GM19395 (cell line): Measurements from ENCODE around the gene SERPINE3.

Experiments
- ATAC-seq: cut with Tn5 transposase; IDR thresholded peaks from one replicate; pipeline ENCODE4 v1.9.1; 2021; ENCODE audit warnings: mild to moderate bottlenecking, moderate library complexity; ENCODE audit not compliant: unreplicated experiment

Gene SERPINE3

GRCh38 chr13:51359352-51359751, 19.9 kb downstream of the SERPINE3 start:
- no peak for ATAC-seq

DNA sequence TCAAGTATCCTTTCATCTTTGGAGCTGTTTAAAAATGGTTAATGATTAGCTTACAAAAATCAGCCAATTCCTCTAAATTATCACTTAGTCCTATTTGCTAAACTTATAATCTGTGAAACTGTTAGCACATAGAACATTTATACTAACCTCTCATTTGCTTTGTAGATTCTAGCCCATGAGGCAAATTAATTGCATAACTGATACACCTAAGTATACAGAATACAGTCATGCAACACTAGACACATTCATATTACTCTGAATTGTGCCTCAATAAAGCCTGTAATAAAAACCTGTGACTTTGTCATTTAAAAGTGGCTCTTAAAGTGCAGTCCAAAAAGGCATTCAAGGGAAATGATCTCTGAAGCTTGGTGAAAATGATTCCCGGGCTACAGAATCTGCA, 21.0 kb downstream of the SERPINE3 start:
- no peak for ATAC-seq

GRCh38 chr13:51361106-51361505, 21.6 kb downstream of the SERPINE3 start:
- ATAC-seq, result no peak

DNA sequence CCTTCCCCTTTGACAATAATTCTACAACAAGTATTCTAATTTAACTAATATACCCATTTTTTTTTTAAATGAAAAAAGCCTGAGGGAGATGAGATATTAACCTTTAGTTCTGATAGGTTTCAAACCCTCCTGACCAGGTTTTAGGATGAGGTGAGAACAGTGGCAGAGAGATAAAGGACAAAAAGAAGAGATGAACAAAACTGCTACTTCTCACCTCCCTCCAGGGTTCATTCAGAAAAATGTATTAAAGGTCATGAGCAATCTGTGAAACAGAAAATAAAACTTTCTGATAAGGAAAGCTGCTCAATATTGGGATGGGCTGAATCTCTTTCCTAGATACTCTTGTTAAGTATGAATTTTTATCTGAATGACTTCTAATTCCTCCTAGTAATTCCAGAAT, 24.1 kb downstream of the SERPINE3 start:
- no peak for ATAC-seq

GRCh38 chr13:51364404-51365008, 25.0 kb downstream of the SERPINE3 start:
- no peak for ATAC-seq

- ATAC-seq, result no peak
These were observed 30.6 kb downstream of the SERPINE3 start for GRCh38 chr13:51370116-51370515.

GRCh38 chr13:51370811-51371210, 31.3 kb downstream of the SERPINE3 start:
- no peak for ATAC-seq

GRCh38 chr13:51371768-51372399, 32.4 kb downstream of the SERPINE3 start:
- ATAC-seq, result no peak

- ATAC-seq, result no peak
These were observed 34.0 kb downstream of the SERPINE3 start for GRCh38 chr13:51373451-51373850.

- ATAC-seq, result no peak
These were observed 40.8 kb downstream of the SERPINE3 start for GRCh38 chr13:51380269-51380668.

DNA sequence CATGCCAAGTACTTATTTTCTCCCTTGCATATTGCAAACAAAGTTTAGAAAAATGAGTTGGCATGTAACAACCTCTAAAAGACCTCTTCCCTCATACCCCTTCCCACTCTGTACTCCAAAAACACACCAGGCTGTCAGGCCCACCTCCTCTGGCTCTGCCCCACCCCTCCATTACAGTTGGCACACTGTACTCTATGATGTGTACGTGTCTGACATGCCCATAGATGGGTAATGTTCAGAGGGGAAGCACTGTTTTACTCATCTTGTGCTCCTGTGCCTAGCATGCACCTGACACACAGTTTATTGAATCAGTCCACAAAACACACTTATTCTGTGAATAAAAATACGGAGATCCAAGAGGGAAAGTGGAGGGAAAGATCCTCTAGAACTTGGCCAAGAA, 45.6 kb downstream of the SERPINE3 start:
- ATAC-seq, result no peak

DNA sequence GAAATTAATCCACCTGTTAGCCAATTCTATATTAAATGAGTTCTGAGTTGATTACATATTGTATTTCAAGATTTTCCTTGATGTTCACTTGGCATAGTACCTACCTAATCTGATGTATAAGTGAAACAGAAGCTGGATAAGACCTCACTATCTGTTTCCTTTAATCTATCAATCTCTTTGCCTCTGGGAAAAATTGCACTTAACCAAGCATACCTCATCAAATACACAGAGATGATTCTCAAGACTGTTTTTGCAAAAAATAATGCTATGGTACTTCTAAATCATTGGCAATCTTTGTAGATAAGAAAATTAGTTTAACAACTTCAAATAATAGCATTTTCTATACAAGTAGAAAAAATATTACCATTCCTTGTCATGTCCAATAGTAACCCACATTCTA, 55.2 kb downstream of the SERPINE3 start:
- ATAC-seq, result no peak

- ATAC-seq, result peak; percentile 91
These were observed 56.9 kb downstream of the SERPINE3 start for GRCh38 chr13:51396352-51396751.

- no peak for ATAC-seq
These were observed 57.9 kb downstream of the SERPINE3 start for GRCh38 chr13:51397262-51397941.

DNA sequence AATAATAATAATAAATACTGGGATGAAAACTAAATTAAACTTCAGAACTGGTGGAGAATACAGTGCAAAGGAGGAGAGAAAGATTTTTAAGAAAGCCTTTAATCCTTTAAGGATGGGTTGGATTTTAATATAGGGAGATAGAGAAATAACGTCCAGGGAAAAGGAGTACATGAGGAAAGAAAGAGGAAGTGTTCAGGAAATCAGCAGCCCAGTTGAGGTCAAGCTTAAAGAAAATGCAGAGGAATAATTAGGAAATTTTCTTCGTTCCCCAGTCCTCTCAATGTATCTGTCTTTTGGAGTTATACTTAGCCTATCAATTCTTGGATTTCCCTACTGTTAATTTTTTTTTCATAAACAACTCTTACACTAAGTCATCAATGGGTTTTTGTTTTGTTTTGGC, 65.7 kb downstream of the SERPINE3 start:
- ATAC-seq, result no peak

GRCh38 chr13:51412431-51412830, 72.9 kb downstream of the SERPINE3 start:
- ATAC-seq, result no peak
